Measurements from ENCODE around the gene FBXL16.

DNA sequence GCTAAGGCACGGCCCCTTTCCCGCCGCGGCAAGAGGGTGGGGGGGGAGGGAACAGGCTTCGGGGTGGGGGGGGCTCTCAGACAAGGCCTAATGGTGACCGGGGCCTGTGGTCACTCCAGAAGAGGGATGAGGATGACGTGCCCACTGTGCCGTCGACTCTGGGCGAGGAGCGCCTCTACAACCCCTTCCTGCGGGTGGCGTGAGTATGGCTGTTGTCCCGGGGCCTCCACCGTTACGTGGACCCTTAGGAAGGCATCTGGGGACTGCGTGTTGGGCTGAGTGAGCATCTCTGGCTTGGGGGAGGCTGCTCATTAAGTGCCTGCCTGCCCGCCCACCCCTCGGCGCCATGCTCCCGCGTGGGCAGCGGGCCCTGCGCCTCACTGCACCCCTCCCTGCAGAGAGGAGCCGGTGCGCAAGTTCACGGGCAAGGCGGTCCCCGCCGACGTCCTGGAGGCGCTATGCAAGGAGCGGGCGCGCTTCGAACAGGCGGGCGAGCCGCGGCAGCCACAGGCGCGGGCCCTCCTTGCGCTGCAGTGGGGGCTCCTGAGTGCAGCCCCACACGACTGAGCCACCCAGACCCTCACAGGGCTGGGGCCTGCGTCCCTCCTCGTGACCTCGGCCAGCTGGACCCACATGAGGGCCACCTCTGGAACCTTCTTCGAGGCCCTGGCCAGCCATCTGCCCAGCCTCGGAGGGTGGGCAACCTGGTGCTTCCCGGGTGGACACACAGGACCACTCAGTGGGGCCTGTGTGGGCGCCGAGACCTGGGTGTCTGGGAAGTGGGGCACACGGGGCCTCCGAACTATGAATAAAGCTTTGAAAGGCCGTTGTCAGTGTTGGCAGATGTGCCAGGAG is 23.5 kb upstream of the FBXL16 start:
- TF ChIP-seq, protein P1, sequence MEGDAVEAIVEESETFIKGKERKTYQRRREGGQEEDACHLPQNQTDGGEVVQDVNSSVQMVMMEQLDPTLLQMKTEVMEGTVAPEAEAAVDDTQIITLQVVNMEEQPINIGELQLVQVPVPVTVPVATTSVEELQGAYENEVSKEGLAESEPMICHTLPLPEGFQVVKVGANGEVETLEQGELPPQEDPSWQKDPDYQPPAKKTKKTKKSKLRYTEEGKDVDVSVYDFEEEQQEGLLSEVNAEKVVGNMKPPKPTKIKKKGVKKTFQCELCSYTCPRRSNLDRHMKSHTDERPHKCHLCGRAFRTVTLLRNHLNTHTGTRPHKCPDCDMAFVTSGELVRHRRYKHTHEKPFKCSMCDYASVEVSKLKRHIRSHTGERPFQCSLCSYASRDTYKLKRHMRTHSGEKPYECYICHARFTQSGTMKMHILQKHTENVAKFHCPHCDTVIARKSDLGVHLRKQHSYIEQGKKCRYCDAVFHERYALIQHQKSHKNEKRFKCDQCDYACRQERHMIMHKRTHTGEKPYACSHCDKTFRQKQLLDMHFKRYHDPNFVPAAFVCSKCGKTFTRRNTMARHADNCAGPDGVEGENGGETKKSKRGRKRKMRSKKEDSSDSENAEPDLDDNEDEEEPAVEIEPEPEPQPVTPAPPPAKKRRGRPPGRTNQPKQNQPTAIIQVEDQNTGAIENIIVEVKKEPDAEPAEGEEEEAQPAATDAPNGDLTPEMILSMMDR (IDR thresholded peaks at IDR 0.05): no peak
- TF ChIP-seq POLR2A (IDR thresholded peaks at IDR 0.05): no peak
